ENCODE measurements around the gene SSMEM1.

DNA sequence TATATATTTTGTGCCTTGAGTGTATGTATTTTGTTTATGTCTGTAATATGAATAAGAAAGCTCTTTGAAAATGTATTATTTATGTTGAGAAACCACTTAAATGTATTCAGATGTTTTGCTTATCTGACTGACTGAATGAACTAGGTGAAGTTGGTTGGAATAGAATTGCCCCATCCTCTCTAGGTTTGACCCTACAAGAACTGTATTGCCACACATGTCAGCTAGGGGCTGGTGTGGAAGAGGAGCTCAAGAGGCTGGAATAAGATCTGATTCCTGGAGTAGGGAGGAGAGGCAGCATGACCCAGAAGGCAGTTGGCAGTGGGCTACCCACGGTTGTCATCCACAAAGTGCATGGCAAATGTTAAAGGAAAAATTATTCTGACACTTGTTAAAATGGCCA, 9.1 kb downstream of the SSMEM1 start:
- no peak for TF ChIP-seq POLR2A (IDR thresholded peaks at IDR 0.05)
- TF ChIP-seq, protein P1, sequence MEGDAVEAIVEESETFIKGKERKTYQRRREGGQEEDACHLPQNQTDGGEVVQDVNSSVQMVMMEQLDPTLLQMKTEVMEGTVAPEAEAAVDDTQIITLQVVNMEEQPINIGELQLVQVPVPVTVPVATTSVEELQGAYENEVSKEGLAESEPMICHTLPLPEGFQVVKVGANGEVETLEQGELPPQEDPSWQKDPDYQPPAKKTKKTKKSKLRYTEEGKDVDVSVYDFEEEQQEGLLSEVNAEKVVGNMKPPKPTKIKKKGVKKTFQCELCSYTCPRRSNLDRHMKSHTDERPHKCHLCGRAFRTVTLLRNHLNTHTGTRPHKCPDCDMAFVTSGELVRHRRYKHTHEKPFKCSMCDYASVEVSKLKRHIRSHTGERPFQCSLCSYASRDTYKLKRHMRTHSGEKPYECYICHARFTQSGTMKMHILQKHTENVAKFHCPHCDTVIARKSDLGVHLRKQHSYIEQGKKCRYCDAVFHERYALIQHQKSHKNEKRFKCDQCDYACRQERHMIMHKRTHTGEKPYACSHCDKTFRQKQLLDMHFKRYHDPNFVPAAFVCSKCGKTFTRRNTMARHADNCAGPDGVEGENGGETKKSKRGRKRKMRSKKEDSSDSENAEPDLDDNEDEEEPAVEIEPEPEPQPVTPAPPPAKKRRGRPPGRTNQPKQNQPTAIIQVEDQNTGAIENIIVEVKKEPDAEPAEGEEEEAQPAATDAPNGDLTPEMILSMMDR (IDR thresholded peaks at IDR 0.05) = no peak
- no peak for TF ChIP-seq POLR2AphosphoS5 (IDR thresholded peaks at IDR 0.05)

Data from prostate gland (tissue), 2 donors.